ENCODE results near the gene GLIPR1. TPM values are rescaled to one million over a fixed set of nuclear protein-coding genes. Genes with fewer than 3 reads are reported as not detected.

Gene GLIPR1
- total and polyA plus RNA-seq, 2 donors from 2014 or later: 2.3 to 20.6 TPM

GRCh38 chr12:75481013-75481705, 604 bp downstream of the GLIPR1 start:
- DNase-seq (no peak), FAIRE-seq (no peak)
- H3K36me3 ChIP-seq (ENCODE audit: control insufficient read depth in 2 of 3, insufficient read depth in 3 of 3, low read length in 3 of 3): no peaks in the 10 kb centered on the region
- H3K9me3 ChIP-seq (ENCODE audit: control insufficient read depth in 2 of 3, insufficient read depth in 1 of 3, low read length in 3 of 3): no peaks in the 10 kb centered on the region
- peak overlapping the region; percentile 22 to 53 (median 42) for H3K9ac ChIP-seq (ENCODE audit: low read length in 3 of 3)
- TF ChIP-seq, protein P1, sequence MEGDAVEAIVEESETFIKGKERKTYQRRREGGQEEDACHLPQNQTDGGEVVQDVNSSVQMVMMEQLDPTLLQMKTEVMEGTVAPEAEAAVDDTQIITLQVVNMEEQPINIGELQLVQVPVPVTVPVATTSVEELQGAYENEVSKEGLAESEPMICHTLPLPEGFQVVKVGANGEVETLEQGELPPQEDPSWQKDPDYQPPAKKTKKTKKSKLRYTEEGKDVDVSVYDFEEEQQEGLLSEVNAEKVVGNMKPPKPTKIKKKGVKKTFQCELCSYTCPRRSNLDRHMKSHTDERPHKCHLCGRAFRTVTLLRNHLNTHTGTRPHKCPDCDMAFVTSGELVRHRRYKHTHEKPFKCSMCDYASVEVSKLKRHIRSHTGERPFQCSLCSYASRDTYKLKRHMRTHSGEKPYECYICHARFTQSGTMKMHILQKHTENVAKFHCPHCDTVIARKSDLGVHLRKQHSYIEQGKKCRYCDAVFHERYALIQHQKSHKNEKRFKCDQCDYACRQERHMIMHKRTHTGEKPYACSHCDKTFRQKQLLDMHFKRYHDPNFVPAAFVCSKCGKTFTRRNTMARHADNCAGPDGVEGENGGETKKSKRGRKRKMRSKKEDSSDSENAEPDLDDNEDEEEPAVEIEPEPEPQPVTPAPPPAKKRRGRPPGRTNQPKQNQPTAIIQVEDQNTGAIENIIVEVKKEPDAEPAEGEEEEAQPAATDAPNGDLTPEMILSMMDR (IDR thresholded peaks at IDR 0.05; ENCODE audit: borderline replicate concordance, extremely low read depth, insufficient read depth): no peak
- H3K4me1 ChIP-seq (ENCODE audit: control insufficient read depth in 2 of 3, insufficient read depth in 2 of 3, low read depth in 1 of 3, low read length in 3 of 3): no peaks in the 10 kb centered on the region
- peak overlapping the region; percentile 53 to 71 (median 55) for H3K4me3 ChIP-seq (ENCODE audit: low read length in 3 of 3)
- peak overlapping the region; percentile 47 to 76 for H3K27ac ChIP-seq (ENCODE audit: low read depth in 2 of 2, low read length in 2 of 2)
- H3K27me3 ChIP-seq (ENCODE audit: control insufficient read depth, insufficient read depth, low read length): no peaks in the 10 kb centered on the region
- intact Hi-C loops (cut with DNase I): no loop called here

- Histone ChIP-seq H3K36me3 (ENCODE audit: control insufficient read depth in 2 of 3, insufficient read depth in 3 of 3, low read length in 3 of 3) (no peaks in the 10 kb centered on the region), H3K4me1 (ENCODE audit: control insufficient read depth in 2 of 3, insufficient read depth in 2 of 3, low read depth in 1 of 3, low read length in 3 of 3) (no peaks in the 10 kb centered on the region), H3K9ac (ENCODE audit: low read length in 3 of 3) (no peak overlapping the region), H3K27me3 (ENCODE audit: control insufficient read depth, insufficient read depth, low read length) (no peaks in the 10 kb centered on the region), H3K27ac (ENCODE audit: low read depth in 2 of 2, low read length in 2 of 2) (peak overlapping the region in 1 of 2 donors; percentile 76), H3K4me3 (ENCODE audit: low read length in 3 of 3) (peak overlapping the region in 2 of 3 donors; percentile 53 to 71), H3K9me3 (ENCODE audit: control insufficient read depth in 2 of 3, insufficient read depth in 1 of 3, low read length in 3 of 3) (no peaks in the 10 kb centered on the region)
- TF ChIP-seq, protein P1 (IDR thresholded peaks at IDR 0.05; ENCODE audit: borderline replicate concordance, extremely low read depth, insufficient read depth): no peak
- DNase-seq: no peak
- no peak for FAIRE-seq
- intact Hi-C loops (cut with DNase I): no loop called here
Measured at GRCh38 chr12:75481774-75482173, 1.2 kb downstream of the GLIPR1 start.

- Histone ChIP-seq H3K27ac (ENCODE audit: low read depth in 2 of 2, low read length in 2 of 2) (no peak overlapping the region), H3K36me3 (ENCODE audit: control insufficient read depth in 2 of 3, insufficient read depth in 3 of 3, low read length in 3 of 3) (no peaks in the 10 kb centered on the region), H3K4me3 (ENCODE audit: low read length in 3 of 3) (peak overlapping the region in 1 of 3 donors; percentile 26), H3K27me3 (ENCODE audit: control insufficient read depth, insufficient read depth, low read length) (no peaks in the 10 kb centered on the region), H3K9me3 (ENCODE audit: control insufficient read depth in 2 of 3, insufficient read depth in 1 of 3, low read length in 3 of 3) (no peaks in the 10 kb centered on the region), H3K9ac (ENCODE audit: low read length in 3 of 3) (no peak overlapping the region), H3K4me1 (ENCODE audit: control insufficient read depth in 2 of 3, insufficient read depth in 2 of 3, low read depth in 1 of 3, low read length in 3 of 3) (no peaks in the 10 kb centered on the region)
- no peak for FAIRE-seq
- intact Hi-C loops (cut with DNase I): no loop called here
- DNase-seq: no peak
- TF ChIP-seq, protein P1 (IDR thresholded peaks at IDR 0.05; ENCODE audit: borderline replicate concordance, extremely low read depth, insufficient read depth): no peak
Measured at GRCh38 chr12:75482646-75483045, 2.1 kb downstream of the GLIPR1 start.
